ENCODE measurements around the gene C11orf65.

The C11orf65 gene

DNA sequence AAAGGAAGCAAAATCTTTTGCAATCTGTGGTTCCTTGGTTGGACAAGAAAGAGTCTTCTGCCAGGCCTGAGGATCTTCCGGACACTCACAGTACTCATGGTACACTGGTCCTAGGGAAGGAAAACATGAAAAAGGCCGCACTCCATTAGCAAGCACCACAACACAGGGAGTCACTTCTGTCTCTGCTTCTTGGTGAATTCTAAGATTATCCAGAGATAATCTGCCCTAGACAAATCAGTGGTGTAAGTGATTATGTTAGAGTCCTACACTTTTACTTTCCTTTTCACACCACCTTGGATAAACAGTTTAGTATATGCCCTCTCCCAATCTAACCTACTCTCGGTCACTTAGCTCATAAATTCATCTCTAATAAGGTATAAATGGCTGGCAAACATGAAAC is 19.0 kb upstream of the C11orf65 start:
- Histone ChIP-seq H3K27me3 (no peaks in the 10 kb centered on the region), H3K4me3 (ENCODE audit: low read depth, low read length) (no peak overlapping the region), H3K4me1 (no peaks in the 10 kb centered on the region), H3K36me3 (no peaks in the 10 kb centered on the region), H3K9me3 (no peaks in the 10 kb centered on the region)
- DNase-seq, result no peak
- TF ChIP-seq CTCF (IDR thresholded peaks at IDR 0.05; ENCODE audit: low read depth, low read length), result no peak

DNA sequence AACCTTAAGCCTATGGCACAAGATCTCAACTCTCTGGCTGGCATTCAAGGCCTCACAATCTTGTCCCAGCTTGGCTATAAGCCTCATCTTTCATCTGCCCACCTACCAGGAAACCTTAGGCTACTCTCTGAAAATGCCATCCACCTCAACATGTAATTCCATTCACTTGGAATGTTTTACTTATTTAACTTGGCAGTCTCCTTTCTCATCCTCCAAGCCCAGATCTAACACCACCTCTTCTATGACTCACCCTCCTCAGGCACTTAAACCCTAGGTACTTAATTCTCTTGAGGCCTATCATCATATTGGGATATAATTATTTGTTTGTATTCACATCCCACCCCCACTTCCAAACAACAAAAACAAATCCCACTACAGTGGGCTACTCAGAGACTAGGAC is 15.8 kb upstream of the C11orf65 start:
- Histone ChIP-seq H3K4me3 (ENCODE audit: low read depth, low read length) (no peak overlapping the region), H3K9me3 (no peaks in the 10 kb centered on the region), H3K27me3 (no peaks in the 10 kb centered on the region), H3K4me1 (no peaks in the 10 kb centered on the region), H3K36me3 (no peaks in the 10 kb centered on the region)
- TF ChIP-seq CTCF (IDR thresholded peaks at IDR 0.05; ENCODE audit: low read depth, low read length), result no peak
- no peak for DNase-seq

DNA sequence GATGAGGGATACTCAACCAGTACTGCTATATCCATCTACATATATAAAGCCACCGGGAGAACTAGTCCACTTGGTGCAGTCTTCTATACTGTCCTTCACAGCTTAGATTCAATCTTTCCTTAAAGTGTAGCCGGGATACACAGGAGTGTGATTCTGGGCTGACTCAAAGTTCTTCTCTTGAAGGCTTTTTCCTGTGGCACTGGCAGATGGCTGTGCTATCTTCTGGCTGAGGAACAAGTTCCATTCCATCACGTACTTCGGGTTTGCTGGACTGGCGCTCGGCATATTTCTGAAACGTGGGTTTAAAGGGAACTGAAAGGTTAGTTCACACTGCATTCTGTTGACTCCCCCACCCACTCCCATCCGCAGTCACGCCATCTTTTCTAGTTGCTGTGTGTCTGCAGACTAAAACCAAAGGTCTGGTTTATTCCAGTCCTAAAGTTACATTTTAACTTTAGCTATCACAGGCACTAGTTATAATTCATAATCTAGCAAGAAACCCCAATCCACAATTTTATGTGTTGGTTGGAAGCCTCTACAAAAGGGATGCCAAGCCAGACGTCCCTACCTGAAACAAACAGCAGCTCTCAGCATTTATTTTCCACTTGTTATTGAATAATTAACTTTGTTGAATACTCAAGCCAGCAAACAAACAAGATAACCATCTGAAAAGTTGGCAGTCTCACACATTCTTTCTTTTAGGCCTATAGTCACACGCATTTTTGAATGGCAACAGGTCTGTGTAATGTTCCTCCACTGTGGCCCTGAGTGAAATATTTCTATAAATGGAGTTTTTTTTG is 7.5 kb upstream of the C11orf65 start:
- peaks cover 5% of the 10 kb centered on the region for H3K27me3 ChIP-seq
- TF ChIP-seq CTCF (IDR thresholded peaks at IDR 0.05; ENCODE audit: low read depth, low read length), result no peak
- no peaks in the 10 kb centered on the region for H3K36me3 ChIP-seq
- H3K9me3 ChIP-seq, result no peaks in the 10 kb centered on the region
- H3K4me1 ChIP-seq, result no peaks in the 10 kb centered on the region
- no peak overlapping the region for H3K4me3 ChIP-seq (ENCODE audit: low read depth, low read length)
- no peak for DNase-seq

DNA sequence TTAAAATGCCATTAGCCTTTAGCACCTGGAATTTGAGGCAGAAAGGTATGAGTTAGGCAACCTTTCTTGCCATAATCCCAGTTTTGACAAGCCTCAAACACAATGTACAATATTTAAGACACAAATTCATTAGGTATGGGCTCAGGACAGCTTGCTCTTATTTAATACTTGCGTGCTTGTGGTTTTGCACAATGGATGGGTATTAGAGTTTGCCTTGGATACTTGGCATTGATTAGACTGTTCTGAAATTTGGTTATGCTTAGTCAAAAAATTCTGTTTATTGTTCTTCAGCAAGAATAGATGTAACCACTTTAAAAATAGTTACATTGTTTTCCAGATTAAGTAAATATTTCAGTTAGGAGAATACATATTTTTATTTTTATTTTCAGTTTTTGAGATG is 5.4 kb upstream of the C11orf65 start:
- no peak for TF ChIP-seq CTCF (IDR thresholded peaks at IDR 0.05; ENCODE audit: low read depth, low read length)
- no peaks in the 10 kb centered on the region for H3K9me3 ChIP-seq
- no peaks in the 10 kb centered on the region for H3K4me1 ChIP-seq
- H3K4me3 ChIP-seq (ENCODE audit: low read depth, low read length), result no peak overlapping the region
- no peak for DNase-seq
- no peaks in the 10 kb centered on the region for H3K36me3 ChIP-seq
- peaks cover 5% of the 10 kb centered on the region for H3K27me3 ChIP-seq

DNA sequence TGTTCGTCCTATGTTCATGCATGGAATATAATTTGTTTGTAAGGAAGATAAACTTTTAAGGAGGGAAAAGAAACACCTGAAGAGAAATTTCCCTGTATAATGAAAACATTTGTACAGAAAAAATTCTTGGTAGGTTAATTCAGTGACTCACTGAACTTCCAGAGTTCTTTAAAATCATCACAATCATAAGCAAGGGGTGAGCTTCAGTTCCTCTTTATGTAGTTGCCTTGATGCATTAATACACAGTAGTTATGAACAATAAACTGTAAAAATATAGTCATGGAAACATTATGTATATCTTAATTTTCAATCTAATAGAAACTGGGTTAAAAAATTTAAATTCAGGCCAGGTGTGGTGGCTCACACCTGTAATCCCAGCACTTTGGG is 1.1 kb upstream of the C11orf65 start:
- Histone ChIP-seq H3K36me3 (no peaks in the 10 kb centered on the region), H3K9me3 (no peaks in the 10 kb centered on the region), H3K4me1 (no peaks in the 10 kb centered on the region), H3K4me3 (ENCODE audit: low read depth, low read length) (no peak overlapping the region), H3K27me3 (peaks cover 4% of the 10 kb centered on the region)
- DNase-seq, result no peak
- TF ChIP-seq CTCF (IDR thresholded peaks at IDR 0.05; ENCODE audit: low read depth, low read length), result no peak

DNA sequence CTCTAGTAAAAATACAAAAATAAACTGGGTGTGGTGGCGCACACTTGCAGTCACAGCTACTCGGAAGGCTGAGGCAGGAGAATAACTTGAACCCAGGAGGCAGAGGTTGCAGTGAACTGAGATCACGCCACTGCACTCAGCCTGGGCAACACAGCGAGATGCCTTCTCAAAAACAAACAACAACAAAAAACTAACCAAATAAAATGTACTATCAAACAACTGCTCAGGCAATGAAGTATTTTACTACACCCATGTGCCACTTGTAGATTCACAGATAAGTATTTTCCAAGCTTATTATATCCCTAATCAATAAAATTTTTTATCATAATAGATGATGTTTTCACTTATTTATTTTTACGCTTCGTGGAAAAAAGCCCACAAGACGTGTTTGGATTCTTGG is 924 bp downstream of the C11orf65 start:
- Histone ChIP-seq H3K27me3 (no peaks in the 10 kb centered on the region; the same call in 1 of the 2 replicates), H3K4me1 (no peaks in the 10 kb centered on the region), H3K9me3 (no peaks in the 10 kb centered on the region), H3K4me3 (ENCODE audit: low read depth, low read length) (peak overlapping the region; percentile 93), H3K36me3 (no peaks in the 10 kb centered on the region)
- no peak for TF ChIP-seq CTCF (IDR thresholded peaks at IDR 0.05; ENCODE audit: low read depth, low read length)
- no peak for DNase-seq
